HPDE6-E6E7 (cell line): ENCODE results near the gene MIP.
"Not testable (repeated sequence)": the region's sequence is repeated elsewhere in the genome, so short reads cannot be mapped to it uniquely, and the experiment has no call there.

ENCODE experiments used
- DNase-seq: peaks from one replicate; pipeline ENCODE4 v3.0.0; 2011; ENCODE audit warnings: missing footprints; ENCODE audit errors: extremely low spot score

MIP gene

GRCh38 chr12:56410768-56411167, 43.7 kb downstream of the MIP start:
- DNase-seq: no peak

GRCh38 chr12:56408799-56409417, 45.5 kb downstream of the MIP start:
- no peak for DNase-seq

- not testable (repeated sequence) for DNase-seq
These were observed 50.2 kb downstream of the MIP start for GRCh38 chr12:56404227-56404626.

GRCh38 chr12:56401612-56402011, 52.8 kb downstream of the MIP start:
- DNase-seq: not testable (repeated sequence)

- not testable (repeated sequence) for DNase-seq
These were observed 53.3 kb downstream of the MIP start for GRCh38 chr12:56401125-56401524.
